Activated CD4-positive, alpha-beta T cell treated with anti-CD3 and anti-CD28 coated beads, Interleukin-2, amount 50 U/mL, for 24 hours (primary cell): ENCODE measurements around the gene DPY19L1.
A peak's percentile ranks its signal among the peaks of the same experiment; 100 is the strongest.
"Not testable (repeated sequence)": the region's sequence is repeated elsewhere in the genome, so short reads cannot be mapped to it uniquely, and the experiment has no call there.

Source experiments
- DNase-seq, 2 donors: peaks; one replicate each; pipeline ENCODE4 v3.0.0-alpha.2; 2020; ENCODE audit warnings: low read depth in 1 of 2, low spot score in 1 of 2

Gene DPY19L1

DNA sequence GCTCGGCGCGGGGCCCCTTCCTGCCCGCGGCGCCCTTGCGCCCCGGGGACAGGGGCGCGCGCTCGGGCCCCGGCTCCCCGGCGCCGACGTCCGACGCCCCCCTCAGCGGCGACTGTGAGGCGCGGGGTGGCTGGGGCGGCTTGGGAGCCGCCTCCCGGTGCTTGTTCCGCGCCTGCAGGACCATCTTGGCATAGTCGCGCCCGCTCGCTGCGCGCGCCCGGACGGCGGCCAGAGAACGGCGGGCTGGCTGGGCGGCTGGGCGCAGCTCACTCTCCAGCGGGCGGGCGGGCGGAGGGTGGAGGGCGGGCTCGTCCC lies at the start of gene DPY19L1:
TSS of gene DPY19L1 (minus strand) at position 275 of the 315 bp plus-strand sequence. CDS start at position 184, 91 bp downstream.
- DNase-seq = no peak

DNA sequence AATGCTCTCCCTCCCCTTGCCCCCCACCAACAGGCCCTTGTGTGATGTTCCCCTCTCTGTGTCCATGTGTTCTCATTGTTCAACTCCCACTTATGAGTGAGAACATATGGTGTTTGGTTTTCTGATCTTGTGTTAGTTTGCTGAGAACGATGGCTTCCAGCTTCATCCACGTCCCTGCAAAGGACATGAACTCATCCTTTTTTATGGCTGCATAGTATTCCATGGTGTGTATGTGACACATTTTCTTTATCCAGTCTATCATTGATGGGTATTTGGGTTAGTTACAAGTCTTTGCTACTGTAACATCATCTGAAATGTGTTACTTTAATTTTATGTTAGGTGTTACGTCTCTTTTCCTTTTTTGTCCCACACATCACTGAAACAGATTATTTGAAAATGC lies 42.2 kb upstream of the DPY19L1 start:
- not testable (repeated sequence) for DNase-seq

DNA sequence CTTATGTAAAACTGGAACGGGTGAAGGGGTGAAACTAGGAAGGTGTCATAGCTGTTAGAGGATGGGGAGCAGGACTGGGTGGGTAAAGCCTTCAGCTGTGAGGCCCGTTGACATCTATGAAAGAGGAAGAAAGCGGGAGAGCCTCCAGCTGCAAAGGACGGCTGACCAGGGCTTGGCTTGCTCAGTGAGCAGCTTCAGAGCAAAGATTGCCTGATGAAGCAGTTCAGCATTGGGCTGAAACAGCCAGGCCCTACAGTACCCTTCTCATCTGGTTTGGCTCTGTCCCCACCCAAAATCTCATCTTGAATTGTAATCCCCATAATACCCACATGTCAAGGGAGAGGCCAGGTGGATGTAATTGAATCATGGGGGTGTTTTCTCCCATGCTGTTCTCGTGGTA lies 36.7 kb upstream of the DPY19L1 start:
- not testable (repeated sequence) for DNase-seq

DNA sequence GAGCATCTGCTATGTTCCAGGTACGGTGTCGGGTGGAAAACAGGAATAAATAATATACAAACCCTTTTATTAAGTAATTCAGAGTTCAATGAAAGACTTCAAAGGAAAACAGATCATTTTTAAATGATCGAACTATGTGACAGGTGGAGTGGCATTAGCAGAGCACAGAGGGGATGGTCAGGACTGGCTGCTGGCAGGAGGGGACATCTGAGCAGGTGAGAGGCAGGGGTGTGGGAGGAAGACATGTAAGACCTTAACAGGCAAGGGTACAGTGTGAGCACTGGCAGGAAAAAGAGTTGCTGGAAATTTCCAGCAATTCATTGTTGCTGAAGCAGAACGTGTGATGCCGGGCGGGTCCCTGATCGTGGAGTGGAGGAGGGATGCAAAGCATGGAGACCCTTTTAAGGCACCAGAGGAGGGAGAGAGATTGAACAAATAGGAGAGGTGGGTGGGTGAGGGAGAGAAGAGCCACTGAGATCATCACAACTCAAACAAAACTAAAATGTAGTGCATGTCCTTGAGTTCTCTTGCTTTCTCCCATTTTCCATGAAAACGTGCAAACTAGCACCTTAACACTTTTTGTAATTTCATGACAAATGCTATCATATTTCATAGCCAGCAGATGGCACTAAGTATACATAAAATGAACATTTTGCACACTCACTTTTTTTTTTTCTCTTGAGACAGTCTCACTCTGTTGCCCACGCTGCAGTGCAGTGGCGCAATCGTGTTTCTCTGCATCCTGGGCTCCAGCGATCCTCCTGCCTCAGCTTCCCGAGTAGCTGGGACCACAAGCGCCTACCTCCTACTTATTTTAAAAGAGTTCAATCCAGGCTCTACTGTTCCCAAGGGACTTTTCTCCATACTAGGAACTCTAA lies 35.9 kb upstream of the DPY19L1 start:
- DNase-seq = not testable (repeated sequence)

DNA sequence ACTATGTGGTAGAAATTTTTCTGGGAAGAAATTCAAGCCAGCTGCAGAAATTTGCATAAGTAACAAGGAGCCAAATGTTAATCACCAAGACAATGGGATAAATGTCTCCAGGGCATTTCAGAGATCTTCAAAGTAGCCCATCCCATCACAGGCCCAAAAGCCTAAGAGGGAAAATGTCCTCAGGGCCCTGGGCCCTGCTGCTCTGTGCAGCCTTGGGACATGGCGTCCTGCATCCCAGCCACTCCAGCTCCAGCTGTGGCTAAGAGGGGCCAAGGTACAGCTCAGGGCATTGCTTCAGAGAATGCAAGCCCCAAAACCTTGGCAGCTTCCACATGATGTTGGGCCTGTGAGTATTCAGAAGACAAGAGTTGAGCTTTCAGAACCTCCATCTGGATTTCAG lies 31.8 kb upstream of the DPY19L1 start:
- not testable (repeated sequence) for DNase-seq

DNA sequence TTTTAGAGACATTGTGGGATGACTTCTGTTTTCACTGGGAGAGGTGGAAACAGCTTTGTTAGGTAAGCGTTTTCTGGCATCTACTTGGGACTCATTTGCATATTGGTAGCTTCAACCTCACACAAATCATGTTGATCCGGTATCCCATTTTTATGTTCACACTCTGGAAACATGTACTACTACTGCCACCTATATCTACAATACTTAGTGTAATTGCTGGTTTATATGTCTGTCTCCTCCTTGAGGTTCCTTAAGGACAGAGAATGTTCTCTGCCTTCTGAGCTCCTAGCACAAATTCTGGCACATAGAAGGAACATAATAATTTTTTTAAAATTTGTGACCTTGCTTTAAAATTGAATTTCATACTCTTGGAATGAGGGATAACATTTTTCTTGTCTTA lies 28.1 kb upstream of the DPY19L1 start:
- not testable (repeated sequence) for DNase-seq

DNA sequence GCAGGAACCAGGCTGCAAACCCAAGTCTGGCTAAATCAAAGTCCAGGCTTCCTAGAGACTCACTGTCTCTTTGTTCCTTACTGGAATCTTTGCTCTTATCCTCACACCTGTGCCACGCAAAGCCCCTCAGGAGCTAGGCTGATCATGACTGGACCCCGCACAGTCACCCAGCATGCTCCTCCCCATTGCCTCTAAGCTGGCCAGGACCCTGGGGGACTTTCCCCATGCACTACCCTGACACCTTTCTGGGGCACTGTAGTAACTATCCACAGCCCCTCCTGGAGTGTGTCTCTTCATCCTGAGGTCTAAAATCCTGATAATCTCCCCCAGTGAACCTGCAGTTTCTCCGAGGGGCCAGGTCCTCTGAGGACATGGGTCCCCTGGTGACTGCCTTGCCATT lies 21.3 kb upstream of the DPY19L1 start:
- DNase-seq = not testable (repeated sequence)

DNA sequence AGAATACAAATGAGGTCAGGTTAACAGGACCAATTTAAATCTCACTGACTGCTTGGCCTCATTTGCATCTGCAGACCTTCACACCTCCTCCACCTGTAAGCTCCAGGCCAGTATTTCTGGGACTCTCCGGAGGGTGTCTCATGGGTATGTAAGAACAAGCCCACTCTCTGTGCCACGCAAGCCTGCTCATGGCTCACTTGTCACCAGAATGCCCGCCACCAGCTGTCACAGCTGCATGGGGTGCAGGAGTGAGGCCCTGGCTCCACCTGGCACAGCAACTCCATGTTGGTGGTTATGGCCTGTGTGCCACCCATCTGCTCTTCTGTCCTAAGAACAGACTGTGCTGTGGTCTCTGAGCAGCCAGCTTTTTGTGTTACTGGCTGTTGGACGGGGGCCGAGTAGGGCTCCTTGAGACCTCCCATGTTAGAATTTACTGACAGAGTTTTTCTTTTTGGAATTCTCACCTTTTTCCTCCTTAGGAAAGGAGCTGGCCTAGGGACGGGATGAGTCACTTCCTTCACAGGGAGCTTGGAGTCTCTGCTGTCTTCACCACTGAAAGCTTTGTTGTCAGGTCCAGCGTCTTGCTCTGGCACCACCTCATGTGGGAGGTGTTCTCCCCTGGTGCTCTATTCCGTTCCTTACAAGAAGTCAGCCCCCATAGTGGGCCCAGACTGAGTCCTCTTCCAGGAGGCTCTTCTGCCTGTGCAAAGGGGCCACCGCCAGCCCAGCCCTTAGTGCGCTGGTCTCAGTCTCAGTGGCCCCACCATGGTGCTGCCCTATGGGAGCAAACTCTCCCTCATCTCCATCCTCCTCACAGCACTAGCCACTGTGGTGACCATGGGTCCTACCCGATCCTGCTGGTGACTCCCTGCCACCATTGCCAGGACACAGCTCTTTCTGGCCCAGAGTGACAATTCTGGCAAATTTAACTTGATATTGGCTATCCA lies 20.5 kb upstream of the DPY19L1 start:
- DNase-seq = not testable (repeated sequence)

DNA sequence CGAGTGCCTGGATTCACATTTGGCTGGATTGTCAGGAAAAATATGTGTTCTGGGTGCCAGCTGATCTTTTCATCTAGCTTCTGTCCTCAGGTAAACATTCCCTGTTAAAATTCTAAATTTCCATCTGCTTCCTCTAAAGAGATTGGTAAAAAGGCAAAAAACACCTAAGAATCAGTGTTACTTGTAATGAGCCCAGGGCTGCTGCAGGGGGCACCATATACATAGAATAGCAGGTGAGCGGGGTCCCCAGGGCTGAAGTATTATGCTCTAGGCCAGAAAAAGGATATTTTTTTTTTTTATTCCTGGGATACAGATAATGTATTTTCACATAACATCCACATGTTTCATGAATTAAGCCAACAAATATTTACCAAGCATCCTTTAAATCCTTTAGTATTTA lies 18.4 kb upstream of the DPY19L1 start:
- not testable (repeated sequence) for DNase-seq

DNA sequence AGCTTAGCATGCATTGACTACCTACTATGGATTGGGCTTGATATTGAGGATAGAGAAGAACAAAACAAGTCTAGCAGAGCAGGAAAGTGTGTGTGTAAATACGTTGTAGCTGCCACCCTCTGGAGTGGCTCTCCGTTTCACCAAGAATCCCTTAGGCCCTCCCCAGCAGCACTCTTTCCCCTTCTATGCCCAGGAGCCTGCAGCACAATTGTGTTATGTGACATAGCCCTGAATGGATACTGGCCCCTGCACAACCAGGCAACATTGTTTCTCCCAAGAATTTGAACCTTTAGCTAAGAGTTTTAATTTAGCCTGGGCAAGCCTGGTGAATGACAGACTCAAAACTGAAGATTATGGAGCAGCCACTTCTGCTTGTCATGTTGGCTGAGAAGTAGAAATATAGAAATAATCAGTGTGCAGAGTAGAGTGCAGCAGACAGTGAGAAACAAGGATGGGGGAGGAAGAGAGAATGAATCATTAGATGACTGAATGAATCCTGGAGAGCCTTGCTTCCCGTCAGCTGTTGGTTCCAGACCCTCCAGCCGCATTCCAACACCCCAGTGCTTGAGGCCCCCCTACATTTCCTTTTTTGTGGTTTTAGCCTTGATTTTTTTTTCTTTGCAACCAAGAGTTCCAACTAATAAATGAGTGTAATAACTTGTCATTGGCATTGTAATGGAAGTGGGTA lies 16.3 kb upstream of the DPY19L1 start:
- not testable (repeated sequence) for DNase-seq

DNA sequence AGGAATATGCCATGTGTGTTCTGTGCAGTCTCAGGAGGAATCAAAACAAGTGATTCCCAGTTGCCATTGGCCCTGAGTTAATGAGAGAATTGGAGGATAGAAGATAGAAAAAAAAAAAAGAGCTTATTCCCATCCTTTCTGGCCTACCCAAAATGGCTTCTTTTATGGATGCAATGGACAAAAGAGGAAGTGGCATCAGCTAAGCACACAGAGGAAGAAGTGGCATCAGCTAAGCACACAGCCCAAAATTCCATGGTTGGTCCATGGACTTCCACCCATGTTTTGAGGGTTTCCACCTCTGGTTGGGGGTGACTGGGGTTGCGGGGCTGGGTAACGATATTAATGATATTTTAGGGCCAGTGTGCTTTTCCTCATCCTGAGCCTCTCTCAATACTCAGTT lies 11.1 kb upstream of the DPY19L1 start:
- not testable (repeated sequence) for DNase-seq

DNA sequence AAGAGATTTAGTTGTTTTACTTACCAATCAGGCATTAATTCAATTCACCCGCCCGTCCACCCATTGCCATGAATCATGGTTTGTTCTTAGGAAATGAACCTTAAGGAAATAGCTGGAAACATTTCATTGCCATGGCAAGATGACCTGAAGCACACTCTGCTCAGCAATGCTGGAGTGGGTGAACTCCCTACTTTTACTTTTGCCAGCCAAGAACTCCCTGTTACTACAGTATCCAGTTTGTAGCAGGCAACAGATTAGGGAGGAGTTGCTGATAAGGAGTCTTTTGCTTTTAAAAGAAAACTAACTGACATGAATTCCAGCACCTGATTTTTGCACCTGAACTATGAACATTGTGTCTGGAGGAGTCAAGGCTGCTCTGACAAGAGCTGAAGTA lies 10.6 kb upstream of the DPY19L1 start:
- DNase-seq = not testable (repeated sequence)

DNA sequence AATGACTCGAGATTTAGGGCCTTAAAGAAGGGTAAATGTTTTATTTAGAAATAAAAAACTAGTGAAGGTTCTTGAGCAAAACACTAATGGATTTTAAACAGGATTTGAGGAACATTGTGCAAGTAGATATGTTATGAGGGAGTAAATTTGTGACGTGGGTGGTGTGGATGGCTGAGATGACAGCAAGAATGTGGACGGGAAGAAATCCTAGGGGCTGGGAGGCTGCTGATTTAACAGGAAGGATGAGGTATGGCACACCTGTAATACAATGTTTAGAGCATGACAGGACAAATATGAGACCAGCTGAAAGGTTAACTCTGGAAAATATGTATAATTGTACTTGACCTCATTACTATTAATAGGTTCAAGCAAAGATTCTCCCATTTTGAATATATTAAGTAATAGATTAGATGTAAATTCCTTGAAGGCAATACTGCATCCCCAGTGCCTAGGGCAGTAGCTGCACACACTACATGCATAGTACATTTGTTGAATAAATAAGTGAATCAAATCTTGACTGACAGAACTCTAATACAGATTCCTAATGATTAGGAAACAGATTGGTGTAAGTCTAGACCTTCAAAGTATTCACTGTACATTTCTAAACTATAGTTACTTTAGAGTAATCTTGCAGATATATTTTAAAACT lies 10.1 kb upstream of the DPY19L1 start:
- not testable (repeated sequence) for DNase-seq

DNA sequence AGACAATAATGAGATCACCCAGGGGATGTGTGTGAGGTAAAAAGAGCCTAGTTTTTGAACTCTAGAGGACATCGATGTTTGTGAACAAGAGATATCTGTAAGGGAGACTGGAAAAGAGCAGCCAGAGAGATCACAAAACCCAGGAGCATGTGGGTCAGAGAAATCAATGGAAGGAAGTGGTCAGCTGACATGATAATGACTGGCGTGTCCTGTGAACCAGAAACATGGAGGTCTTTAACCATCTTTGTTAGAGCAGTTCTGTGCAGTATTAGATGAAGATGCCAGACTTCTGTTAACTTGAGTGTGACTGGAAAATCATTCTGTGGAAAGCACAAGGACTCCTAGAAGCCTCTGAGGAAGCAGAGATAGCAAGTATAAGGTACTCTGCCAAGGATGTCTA lies 6.0 kb upstream of the DPY19L1 start:
- DNase-seq = not testable (repeated sequence)

DNA sequence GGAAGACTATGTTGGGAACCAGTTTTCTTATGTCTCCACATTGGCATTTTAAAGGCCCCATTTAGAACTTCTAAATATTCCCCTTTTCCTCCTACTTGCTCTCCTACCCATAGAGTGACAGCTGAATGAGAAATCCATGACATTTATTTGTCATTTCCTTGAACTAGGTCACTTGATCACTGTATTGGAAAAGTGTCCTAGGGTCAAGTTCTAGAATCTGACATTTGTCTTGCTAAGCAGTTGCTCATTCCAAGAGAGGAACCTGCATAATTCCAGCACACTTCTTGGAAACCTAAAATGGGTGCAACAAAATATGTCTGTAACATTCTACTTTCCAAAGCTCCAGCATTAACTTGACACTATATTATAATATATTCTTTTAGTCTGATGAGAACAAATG lies 3.6 kb upstream of the DPY19L1 start:
- DNase-seq = no peak

DNA sequence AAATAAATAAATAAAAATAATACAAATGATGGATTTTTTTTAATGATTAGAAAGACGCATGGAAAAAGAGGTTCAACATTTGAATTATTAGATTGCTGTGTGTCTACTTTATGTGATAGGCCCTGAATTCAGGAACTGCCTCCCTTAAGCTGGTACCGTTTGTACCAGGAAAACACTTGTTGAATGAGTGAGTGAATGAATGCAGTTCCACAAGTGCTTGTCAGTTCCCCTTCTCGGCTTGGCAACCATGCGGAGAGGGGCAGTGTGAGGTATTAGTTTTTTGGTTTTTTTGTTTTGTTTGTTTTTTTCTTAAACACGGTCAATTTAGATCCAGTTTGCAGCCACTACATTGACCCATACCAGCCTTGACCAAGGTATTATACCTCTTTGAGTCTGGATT lies 2.1 kb upstream of the DPY19L1 start:
- DNase-seq = no peak

DNA sequence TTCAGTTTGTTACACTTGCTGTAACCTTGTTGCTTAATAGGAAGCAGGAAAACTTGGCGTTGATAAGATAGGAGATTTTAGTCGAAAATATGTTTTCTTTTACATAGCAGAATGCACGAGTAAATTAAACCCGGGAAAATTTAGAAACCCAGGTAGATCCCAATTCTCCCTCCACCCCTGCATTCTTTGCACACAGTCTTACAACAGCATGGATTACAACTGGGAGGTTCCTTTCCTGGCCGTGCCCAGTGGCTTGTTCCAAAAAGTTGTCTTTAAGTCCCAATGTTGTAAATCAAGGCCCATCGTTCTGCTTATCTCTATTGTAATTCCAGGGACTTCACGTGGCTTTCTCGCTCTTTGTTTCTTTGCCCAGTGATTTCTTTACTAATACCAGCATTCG lies 1.1 kb upstream of the DPY19L1 start:
- no peak for DNase-seq

DNA sequence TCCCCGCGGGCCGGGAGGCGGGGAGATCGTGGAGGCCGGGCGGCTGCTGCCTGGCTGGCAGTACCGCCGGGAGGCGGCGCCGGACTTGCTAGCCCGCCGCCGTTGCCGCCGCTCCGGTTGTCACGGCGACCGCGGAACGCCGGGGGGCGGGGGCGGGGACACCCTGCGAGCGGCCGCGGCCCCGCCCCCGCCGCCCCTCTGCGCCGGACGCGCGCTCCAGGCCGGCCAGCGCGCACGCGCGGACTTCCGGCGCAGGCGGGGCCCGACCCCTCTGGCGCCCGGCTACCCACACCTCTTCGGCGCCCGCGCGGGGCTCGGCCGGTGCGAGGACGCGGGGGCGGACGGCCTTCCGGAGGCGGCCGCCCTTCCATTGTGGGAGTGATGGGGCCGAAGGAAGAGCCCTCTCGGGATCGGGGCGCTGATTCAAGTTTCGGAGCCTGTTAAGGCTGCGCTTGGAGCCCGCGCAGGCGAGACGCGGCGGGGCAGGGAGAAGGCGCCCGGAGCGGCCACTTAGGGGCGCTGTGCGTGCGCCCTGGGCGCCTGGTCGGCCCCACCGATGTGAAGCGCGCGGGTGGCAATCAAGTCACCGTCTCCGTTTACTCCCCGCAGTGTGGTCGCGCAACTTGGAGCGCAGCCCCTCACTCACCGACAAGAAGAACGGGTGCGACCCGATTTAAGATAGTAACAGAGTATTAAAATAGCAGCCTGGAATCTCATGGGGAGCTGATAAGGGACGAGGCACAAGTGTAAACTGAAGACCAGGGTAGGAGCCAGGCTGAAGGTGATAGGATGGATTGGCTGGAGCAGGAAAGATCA lies 449 bp upstream of the DPY19L1 start:
- DNase-seq = peak; percentile 72 to 83

DNA sequence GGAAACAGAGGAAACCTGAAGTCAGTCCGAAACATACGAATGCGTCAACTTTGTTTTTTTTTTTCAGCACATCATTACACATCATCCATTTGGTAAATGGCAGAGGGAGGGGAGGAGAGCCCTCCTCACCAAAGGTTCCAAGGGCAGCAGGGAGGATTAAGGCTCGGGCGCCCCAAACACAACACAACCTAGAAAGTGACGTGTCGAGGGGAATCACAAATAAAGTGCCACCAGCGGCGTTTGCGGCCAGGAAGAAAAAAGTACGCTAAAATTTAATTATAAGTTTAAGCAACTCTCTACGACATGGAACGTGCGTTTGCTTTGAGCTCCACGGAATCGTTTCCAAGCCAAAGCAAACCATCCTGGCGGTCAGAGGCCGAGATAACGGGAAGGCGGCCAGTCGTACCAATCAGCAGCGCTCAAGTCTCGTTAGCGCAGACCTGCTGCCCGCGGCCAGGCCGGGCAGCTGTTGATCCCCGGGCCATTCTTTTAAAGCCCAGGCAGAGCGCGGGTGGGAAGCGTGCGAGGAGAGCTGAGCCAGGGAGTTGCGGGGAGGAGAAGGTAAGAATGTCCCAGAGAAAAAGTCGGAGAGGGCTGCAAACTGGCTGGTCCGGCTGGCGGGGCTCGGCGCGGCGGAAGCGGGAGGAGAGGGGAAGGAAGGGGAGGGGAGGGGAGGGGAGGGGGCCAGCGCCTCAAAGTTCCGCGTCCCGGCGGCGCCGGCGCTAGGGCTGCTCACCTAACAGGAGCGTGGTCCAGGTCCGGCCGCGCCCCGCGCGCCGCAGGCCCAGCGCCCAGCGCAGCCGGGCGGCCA lies 719 bp downstream of the DPY19L1 start:
- peak; percentile 7 to 19 for DNase-seq
